Gastroesophageal sphincter (tissue), 4 donors: ENCODE results near the gene WNT3. TPM values are rescaled to one million over a fixed set of nuclear protein-coding genes. Genes with fewer than 3 reads are reported as not detected.

ENCODE experiments used
- ATAC-seq: fragments of 150-250 bp; one replicate; pipeline ENCODE4 v1.9.1; 2016; ENCODE audit warnings: mild to moderate bottlenecking, moderate library complexity
- H3K27ac ChIP-seq, 4 donors: fragments of 200-600 bp; sonication (generic) in 3 of 4; 1 replicate in 3 of 4; 2 replicates in 1 of 4; pipeline ENCODE4 v1.5.1; 2016 to 2019
- H3K27me3 ChIP-seq: fragments of 200-600 bp; sonication (generic); one replicate; pipeline ENCODE4 v1.5.1; 2019
- H3K36me3 ChIP-seq, 2 donors: fragments of 200-600 bp; sonication (generic); one replicate each; pipeline ENCODE4 v1.5.1; 2019; ENCODE audit warnings: control low read depth in 1 of 2
- H3K4me1 ChIP-seq, 3 donors: fragments of 200-600 bp; sonication (generic); 1 replicate in 2 of 3; 2 replicates in 1 of 3; pipeline ENCODE4 v1.5.1; 2016 to 2019; ENCODE audit warnings: control low read depth in 2 of 3
- H3K4me3 ChIP-seq, 2 donors: fragments of 200-600 bp; sonication (generic); one replicate each; pipeline ENCODE4 v1.5.1; 2019; ENCODE audit warnings: mild to moderate bottlenecking in 1 of 2, moderate library complexity in 1 of 2
- H3K9me3 ChIP-seq, 3 donors: fragments of 200-600 bp; sonication (generic); one replicate each; pipeline ENCODE4 v1.5.1; 2017 to 2019; ENCODE audit warnings: control low read depth in 2 of 3
- EP300 ChIP-seq: sonication (generic); formaldehyde crosslinking; IDR thresholded peaks from one replicate; pipeline ENCODE4 v1.6.1; 2017; ENCODE audit warnings: antibody characterized with exemption, mild to moderate bottlenecking
- POLR2A ChIP-seq, 2 donors: fragments of 450-650 bp; IDR thresholded peaks; one replicate each; pipeline ENCODE4 v1.6.1; 2017; ENCODE audit warnings: antibody characterized with exemption in 2 of 2, mild to moderate bottlenecking in 2 of 2, moderate library complexity in 1 of 2
- POLR2AphosphoS5 ChIP-seq: sonication (generic); formaldehyde crosslinking; IDR thresholded peaks from one replicate; pipeline ENCODE4 v1.6.1; 2017; ENCODE audit warnings: antibody characterized with exemption
- WGBS, 2 donors: methylation state at CpG; one replicate each; pipeline ENCODE4 v1.1.5; 2018; ENCODE audit warnings: low coverage in 1 of 2; 5-methylcytosine and 5-hydroxymethylcytosine counted together
- total RNA-seq, 4 donors: library from RNA; depleted of rRNA; stranded (reverse); fragments of >200 nt; gene quantifications; one replicate each; pipeline ENCODE4 v1.1.0, GENCODE V29; 2016
- TF ChIP-seq, protein P1 (sequence below), 4 experiments: fragments of 200-600 bp in 2 of 4; fragments of 450-650 bp in 2 of 4; sonication (generic) in 1 of 4; IDR thresholded peaks; one replicate each; pipeline ENCODE4 v1.5.1; 2017 to 2019; ENCODE audit warnings: antibody characterized with exemption in 4 of 4, mild to moderate bottlenecking in 2 of 4, moderate library complexity in 2 of 4

WNT3 gene
- total RNA-seq, 4 donors from 2014 or later: 0.62 to 1.4 (median 0.99) TPM

DNA sequence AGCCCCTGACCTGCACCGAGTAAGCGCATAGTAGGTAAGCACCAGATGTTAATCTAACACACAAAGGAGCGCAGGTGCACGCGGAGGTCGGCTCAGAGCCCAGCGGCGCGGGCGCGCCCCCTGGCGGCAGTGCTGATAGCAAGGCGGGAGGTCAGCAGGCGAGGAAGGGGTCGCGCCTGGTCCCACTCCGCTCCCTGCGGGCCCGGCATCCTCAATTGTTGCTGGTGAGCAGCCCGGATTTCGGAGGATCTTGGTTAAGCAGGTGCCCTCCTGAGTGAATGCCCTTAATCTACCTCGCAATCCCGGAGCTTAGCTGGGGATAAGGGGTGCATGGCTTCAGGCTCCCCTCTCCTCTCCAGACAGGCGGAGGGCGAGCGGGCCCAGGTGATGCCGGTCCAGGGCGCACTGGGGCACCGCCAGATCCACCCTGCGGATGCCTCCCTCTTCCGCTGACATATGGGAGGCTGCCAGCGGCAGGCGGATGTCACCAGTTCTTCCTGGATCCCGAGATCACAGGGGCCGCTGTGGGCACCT lies 4.0 kb upstream of the WNT3 start:
- Histone ChIP-seq H3K27ac (no peak overlapping the region), H3K4me3 (no peak overlapping the region), H3K36me3 (no peaks in the 10 kb centered on the region), H3K4me1 (peaks cover 0 to 35% (median 9%) of the 10 kb centered on the region in 3 donors), H3K9me3 (peaks cover 0 to 8% (median 0%) of the 10 kb centered on the region in 3 donors), H3K27me3 (peaks cover 74% of the 10 kb centered on the region)
- 47 to 53% methylated on average over 5 of the region's 35 CpGs for WGBS, 2 donors
- no peak for ATAC-seq
- TF ChIP-seq POLR2AphosphoS5: no peak
- TF ChIP-seq, protein P1, sequence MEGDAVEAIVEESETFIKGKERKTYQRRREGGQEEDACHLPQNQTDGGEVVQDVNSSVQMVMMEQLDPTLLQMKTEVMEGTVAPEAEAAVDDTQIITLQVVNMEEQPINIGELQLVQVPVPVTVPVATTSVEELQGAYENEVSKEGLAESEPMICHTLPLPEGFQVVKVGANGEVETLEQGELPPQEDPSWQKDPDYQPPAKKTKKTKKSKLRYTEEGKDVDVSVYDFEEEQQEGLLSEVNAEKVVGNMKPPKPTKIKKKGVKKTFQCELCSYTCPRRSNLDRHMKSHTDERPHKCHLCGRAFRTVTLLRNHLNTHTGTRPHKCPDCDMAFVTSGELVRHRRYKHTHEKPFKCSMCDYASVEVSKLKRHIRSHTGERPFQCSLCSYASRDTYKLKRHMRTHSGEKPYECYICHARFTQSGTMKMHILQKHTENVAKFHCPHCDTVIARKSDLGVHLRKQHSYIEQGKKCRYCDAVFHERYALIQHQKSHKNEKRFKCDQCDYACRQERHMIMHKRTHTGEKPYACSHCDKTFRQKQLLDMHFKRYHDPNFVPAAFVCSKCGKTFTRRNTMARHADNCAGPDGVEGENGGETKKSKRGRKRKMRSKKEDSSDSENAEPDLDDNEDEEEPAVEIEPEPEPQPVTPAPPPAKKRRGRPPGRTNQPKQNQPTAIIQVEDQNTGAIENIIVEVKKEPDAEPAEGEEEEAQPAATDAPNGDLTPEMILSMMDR (IDR thresholded peaks at IDR 0.05): peak in 2 of 4 experiments; percentile 12 to 53
- TF ChIP-seq POLR2A (IDR thresholded peaks at IDR 0.05): no peak
- TF ChIP-seq EP300: no peak

DNA sequence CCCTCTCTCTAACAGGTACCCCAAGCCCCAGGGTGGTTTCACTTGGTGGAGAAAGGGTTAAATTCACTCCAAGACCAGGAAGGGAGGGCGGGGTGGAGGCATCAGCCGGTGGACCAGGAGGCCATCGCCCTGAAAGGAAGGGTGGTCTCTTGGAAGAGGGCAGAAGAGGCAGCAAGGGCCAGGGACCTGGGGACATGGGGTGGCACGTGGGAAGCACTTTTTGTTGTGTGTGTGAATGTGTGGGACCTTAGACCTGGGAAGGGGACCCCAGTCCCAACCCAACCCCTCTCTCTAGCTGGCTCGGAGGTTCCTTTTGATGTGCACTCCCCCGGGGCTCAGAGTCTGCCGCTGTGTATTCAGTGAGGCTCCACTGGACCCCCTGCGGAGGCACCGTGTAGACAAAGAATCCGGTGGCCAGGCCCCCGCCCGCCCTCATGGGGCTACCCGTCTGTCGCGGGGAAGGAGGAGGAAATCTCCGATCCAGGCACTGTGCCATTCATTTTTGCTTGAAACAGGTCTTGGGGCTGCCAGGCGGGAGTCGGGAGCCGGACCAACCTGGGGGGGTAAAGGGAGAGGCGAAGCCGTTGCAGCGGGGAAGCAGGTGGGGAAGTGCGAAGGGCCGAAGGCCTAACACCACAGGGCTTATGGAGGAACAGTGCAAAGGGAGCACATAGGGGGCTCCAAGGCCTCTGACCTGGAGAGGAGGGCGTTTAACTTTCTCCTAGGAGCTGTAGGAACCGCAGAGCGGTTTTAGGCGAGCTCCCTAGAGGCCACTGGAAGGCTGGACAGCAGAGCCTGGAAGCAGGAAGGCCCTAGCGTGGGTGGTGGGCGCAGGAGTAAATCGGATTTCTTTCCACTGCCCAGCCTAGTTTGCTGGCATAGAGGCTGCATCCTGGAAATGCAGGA lies 3.2 kb upstream of the WNT3 start:
- ATAC-seq: peak; percentile 32
- Histone ChIP-seq H3K4me3 (no peak overlapping the region), H3K27ac (no peak overlapping the region), H3K4me1 (peaks cover 0 to 35% (median 9%) of the 10 kb centered on the region in 3 donors), H3K27me3 (peaks cover 81% of the 10 kb centered on the region), H3K36me3 (no peaks in the 10 kb centered on the region), H3K9me3 (peaks cover 0 to 5% (median 0%) of the 10 kb centered on the region in 3 donors)
- WGBS, 2 donors: 3 to 9% methylated on average over 5 to 12 of the region's 31 CpGs
- no peak for TF ChIP-seq POLR2AphosphoS5
- no peak for TF ChIP-seq POLR2A (IDR thresholded peaks at IDR 0.05)

DNA sequence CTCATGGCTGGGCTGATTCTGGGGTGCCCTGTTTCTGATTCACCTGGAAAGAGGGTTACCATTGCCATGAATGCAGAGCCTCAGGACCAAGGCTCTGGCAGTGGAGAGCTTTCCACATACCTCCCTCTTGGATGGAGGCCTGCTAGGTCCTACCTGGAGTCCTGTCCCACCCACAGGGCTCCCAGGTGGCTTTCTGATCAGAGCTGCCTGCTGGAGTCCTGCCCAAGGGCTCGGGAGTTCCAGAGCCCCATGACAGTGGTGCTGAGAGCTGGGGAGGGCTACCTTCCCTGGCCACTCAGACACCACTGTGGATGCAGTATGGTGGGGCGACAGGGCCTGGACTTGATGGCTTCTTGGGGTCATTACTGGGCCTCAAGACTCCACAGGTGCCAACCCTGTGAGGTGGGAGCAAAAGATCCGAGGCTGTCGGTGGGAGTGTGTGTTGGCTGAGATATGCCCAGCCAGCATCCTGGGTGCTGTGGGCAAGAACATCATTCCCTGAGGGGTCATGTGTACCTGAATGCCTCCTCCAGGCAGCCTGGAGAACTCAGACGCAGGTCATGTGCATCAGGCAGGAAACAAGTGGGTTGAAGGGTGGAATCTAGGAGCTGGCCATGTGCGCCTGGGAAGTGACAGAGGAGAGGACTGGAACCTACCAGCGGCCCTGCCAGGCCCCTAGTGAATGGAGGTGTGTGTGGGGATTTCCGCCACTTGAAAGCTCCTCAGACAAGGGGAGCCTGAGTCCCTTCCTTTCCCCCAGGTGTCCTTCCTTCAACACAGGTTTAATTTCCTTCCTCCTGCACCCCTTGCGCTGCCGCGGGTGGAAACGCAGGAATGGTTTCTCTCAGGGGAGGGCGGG lies 2.3 kb upstream of the WNT3 start:
- TF ChIP-seq POLR2A (IDR thresholded peaks at IDR 0.05): no peak
- 0% methylated on average over 1 of the region's 13 CpGs; no CpG with 5 or more reads in 1 of the 2 donors for WGBS, 2 donors
- H3K27me3 ChIP-seq: peaks cover 91% of the 10 kb centered on the region
- H3K9me3 ChIP-seq: peaks cover 0 to 5% (median 0%) of the 10 kb centered on the region in 3 donors
- no peak for ATAC-seq
- H3K27ac ChIP-seq: no peak overlapping the region
- peaks cover 0 to 35% (median 9%) of the 10 kb centered on the region in 3 donors for H3K4me1 ChIP-seq
- no peaks in the 10 kb centered on the region for H3K36me3 ChIP-seq
- no peak overlapping the region for H3K4me3 ChIP-seq

DNA sequence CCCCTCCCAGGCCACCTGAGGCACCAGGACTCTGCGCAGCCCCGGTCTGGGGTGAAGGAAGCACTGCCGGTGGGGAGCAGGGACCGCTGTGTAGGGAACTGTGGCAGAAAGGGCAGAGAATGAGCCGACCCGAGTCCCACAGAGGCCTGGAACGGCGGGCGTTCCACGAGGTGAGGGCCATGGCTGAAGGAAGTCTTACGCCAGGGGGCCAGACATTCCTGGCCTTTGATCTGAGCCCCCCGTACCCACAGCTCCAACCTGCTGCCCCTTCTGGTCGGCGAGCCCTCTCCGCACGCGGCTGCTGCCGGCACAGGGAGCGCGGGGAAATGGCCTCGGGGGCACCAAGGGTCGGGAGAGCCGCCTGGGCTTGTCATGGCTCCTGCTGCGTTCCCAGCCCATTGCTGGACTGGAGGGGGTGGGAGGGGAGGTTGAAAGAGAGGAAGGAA lies 1.4 kb upstream of the WNT3 start:
- WGBS, 2 donors: no CpG with 5 or more reads among the region's 24 CpGs
- peak overlapping the region in 1 of 2 donors; percentile 46 for H3K4me3 ChIP-seq
- peaks cover 0 to 35% (median 9%) of the 10 kb centered on the region in 3 donors for H3K4me1 ChIP-seq
- ATAC-seq: no peak
- H3K36me3 ChIP-seq: no peaks in the 10 kb centered on the region
- peaks cover 0 to 5% (median 0%) of the 10 kb centered on the region in 3 donors for H3K9me3 ChIP-seq
- no peak for TF ChIP-seq EP300
- TF ChIP-seq POLR2A (IDR thresholded peaks at IDR 0.05): no peak
- no peak for TF ChIP-seq POLR2AphosphoS5
- peaks cover 98% of the 10 kb centered on the region for H3K27me3 ChIP-seq
- H3K27ac ChIP-seq: no peak overlapping the region

DNA sequence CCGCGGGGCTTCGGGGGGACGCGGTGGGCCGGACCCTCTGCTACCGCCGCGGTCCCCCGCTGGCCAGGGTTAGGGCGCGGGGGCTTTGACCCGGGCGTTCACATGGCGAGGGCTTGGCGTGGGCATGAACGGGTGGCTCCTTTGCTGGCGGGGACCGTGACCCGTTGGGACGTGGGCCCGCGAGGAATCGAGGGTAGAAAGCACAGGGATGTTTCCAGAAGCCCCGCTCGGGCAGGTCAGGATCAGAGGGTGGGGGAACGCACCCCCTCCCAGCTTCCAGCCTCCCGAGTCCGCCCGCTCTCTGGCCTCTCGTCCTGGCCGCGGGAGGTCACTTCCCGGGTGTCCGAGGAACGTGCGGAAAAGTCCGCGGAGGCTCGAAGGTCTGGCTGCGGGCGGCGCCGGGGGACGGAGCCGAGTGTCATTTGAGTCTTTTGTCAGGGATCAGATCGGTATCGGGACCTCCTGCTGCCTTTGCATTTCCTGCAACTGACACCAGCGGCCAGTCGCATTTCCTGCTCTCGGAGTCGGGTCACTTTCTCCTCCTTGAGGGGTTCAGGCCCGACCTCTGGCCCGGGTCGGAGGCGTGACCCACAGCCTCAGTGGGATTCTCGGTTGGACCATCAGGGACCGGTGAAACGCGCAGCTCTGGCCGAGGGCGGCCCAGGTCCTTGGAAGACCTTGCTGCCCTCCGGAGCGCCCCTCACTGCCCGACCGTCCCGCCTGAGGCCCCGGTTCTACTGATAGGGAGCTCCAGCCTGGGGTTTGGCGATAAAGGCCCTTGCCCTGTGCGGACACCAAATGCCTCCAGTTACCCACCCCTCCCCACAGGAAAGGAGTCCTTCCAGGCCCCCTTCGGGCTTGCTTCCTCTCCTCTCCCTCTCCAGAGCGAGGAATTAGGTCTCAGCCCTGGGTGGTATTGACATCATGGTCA lies 702 bp upstream of the WNT3 start:
- Histone ChIP-seq H3K9me3 (peaks cover 0 to 5% (median 0%) of the 10 kb centered on the region in 3 donors), H3K36me3 (no peaks in the 10 kb centered on the region), H3K27me3 (peaks cover 98% of the 10 kb centered on the region), H3K27ac (no peak overlapping the region), H3K4me1 (peaks cover 0 to 35% (median 9%) of the 10 kb centered on the region in 3 donors), H3K4me3 (peak overlapping the region in 1 of 2 donors; percentile 46)
- TF ChIP-seq POLR2AphosphoS5 (no peak), EP300 (no peak), POLR2A (IDR thresholded peaks at IDR 0.05) (no peak)
- TF ChIP-seq, protein P1 (IDR thresholded peaks at IDR 0.05): no peak
- ATAC-seq: no peak
- WGBS, 2 donors: 20% methylated on average over 1 of the region's 72 CpGs; no CpG with 5 or more reads in 1 of the 2 donors
